ENCODE data around the gene CCDC54.

GRCh38 chr3:107412376-107412775, 35.1 kb downstream of the CCDC54 start:
- TF ChIP-seq TAF1 (IDR thresholded peaks at IDR 0.05; ENCODE audit: borderline replicate concordance, insufficient read depth, low read length), result no peak
- TF ChIP-seq POLR2AphosphoS5 (IDR thresholded peaks at IDR 0.05; ENCODE audit: low read depth, low read length), result no peak
- TF ChIP-seq REST (IDR thresholded peaks at IDR 0.05; ENCODE audit: insufficient read depth in 1 of 2, low read depth in 2 of 2, low read length in 2 of 2), result no peak
- TF ChIP-seq FOXP2 (optimal IDR thresholded peaks at IDR 0.05; ENCODE audit: borderline replicate concordance, extremely low read depth, extremely low read length, insufficient read depth), result no peak
- TF ChIP-seq SIN3A (IDR thresholded peaks at IDR 0.05; ENCODE audit: borderline replicate concordance, insufficient read depth, low read length), result no peak
